ENCODE data around the gene PRDM8.

PRDM8 gene

GRCh38 chr4:80184053-80184824, 13.1 kb upstream of the PRDM8 start:
- no peak for DNase-seq

- DNase-seq: no peak
Observed at GRCh38 chr4:80184825-80185756, 12.2 kb upstream of the PRDM8 start.

GRCh38 chr4:80185787-80186548, 11.3 kb upstream of the PRDM8 start:
- no peak for DNase-seq

GRCh38 chr4:80186676-80187075, 10.6 kb upstream of the PRDM8 start:
- DNase-seq: no peak

DNA sequence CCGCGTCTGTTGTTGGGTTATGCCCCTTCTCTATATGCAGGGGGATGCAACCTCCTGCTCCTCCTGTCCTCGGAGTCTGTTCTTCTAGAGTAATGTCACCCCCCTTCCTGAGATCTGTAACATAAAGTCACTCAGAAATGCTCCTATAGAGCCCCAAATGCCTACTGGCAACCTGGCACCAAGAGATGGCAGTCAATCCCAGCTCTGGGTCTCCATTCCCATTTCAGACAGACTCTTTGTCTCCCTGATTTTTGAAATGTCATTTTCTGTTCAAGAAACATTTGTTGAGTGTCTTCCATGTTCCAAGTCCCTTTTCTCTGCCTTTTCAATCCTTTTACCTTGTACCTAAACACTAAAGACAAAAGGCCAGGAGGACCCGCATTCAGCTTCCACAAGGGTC, 9.6 kb upstream of the PRDM8 start:
- no peak for DNase-seq

GRCh38 chr4:80188457-80188800, 8.9 kb upstream of the PRDM8 start:
- no peak for DNase-seq

DNA sequence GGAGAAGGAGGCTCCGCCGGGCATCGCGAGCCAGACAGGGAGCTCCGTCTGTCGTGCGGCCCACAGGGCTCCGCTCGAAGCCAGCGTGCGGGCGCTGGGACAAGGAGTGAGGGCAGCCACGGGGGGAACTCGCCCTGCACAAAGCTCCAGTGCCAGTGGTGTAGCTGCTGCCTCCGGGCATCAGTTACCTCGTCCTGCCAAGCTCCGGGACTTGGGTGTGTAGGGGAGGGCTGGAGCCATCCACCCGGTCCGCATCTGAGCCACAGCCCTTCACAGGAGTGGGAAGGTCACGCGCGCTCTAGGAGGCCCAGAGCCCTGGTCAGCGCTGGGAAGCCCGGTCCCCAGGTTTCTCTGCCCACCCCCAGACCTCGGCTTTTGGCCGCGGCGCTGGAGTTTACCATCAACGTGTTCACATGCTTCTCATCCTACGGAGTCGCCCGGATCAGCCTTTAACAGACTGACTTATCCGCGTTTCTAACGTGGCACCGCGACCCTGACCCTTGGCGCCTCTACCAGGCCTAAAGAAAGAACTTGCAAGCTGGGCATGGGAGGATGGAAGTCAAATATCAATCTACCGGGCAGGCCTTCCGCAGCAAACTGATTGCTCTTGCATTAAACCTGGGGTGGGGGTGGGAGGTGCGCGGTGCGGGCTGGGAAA, 8.4 kb upstream of the PRDM8 start:
- no peak for DNase-seq

- DNase-seq: no peak
Observed at GRCh38 chr4:80189581-80189955, 7.7 kb upstream of the PRDM8 start.

DNA sequence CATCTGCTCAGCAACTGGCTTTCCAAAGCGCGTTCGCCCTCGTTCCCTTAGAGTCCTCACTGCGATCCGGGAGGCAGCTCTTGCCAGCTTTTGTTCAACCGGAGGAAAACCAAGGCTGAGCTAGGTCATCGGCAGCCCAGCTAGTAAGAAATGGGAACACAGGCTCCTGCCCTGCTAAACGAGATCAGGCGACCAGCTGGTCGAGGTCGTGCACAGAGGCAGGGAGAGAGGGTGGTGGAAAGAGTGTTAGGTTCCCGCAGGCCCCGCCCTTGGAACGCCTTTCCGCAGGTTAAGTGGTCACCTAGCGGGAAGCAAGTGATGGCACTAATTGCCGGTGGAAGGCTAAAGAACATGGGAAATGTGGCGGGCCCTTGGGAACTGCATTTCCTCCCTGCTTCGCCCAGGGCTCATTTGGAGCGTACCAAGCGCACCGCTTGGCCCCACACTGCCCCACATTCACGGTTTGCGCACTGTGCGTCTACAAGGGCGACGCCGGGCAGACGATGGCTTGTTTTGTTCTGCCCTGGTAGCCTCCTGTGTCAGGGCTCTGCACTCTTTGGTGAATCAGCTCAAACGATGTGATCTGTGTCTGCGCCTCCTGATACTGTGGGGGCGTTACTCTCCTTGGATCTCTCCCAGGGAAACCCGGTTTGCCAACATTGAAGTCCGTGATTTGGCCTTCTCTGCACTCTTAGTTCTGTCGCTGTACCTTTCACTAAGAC, 7.2 kb upstream of the PRDM8 start:
- DNase-seq: no peak

GRCh38 chr4:80192252-80192866, 4.9 kb upstream of the PRDM8 start:
- DNase-seq: no peak

GRCh38 chr4:80192937-80193336, 4.4 kb upstream of the PRDM8 start:
- DNase-seq: no peak

DNA sequence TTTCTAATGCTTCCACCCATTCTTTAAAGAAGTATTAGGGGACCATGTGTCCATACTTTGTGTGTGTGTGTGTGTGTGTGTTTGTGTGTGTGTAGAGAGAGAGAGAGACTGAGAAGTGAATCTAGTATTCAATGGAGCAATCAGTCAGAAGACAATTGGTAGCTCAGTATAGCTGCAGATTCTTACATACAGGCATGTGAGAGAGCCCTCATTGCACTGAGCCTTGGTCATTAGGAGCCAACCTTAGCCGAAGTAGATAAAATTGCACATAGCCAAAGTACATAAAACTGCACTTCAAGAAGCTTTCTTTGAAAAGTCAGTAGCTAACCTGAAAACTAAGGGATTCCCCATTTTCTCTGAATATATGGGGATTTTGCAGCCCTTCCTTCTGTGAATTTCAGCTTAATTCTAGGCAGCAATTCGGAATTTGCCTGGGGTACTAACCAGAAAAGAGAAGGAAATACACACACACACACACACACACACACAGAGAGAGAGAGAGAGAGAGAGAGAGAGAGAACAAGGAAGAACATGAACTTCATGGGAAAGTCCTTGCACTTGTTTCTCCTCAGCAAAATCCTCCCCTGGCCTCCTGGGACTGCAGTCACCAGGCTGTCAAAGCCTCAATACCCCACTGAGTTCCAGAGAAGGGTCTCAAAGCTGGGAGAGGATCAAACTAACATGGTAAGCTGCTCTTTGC, 1.7 kb upstream of the PRDM8 start:
- DNase-seq: no peak

DNA sequence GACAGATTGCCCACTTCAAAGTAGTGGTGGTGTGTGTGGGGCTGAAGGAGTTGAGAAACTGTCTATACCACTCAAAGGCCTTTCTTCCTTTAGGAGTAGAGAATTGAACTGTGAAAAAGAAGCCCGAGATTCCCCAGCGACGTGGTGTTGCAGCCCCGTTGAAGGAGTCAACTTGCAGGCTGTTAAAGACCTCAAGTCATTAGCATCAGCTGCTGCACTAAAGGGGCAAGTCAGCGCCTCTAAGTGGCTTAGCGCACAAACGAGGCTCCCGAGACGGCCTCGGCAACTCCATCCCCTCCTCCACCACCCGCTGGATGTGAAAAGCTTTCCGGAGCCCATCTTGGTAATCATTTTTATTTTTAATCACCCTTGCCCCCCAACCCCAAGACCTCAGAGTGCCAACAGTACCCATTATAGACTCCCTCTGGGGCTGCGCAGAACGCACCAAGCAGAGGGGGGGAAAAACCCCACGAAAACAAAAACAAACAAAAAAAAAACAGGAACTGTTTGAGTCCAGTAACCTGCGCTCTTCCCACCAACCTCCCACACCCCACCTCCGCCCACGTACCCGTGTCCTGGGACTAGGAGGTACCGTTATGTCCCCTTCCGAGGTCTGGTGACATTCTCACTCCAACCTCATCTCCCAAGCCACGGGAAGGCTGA, 913 bp upstream of the PRDM8 start:
- DNase-seq: no peak

GRCh38 chr4:80197601-80198440, 518 bp downstream of the PRDM8 start:
- DNase-seq: no peak

DNA sequence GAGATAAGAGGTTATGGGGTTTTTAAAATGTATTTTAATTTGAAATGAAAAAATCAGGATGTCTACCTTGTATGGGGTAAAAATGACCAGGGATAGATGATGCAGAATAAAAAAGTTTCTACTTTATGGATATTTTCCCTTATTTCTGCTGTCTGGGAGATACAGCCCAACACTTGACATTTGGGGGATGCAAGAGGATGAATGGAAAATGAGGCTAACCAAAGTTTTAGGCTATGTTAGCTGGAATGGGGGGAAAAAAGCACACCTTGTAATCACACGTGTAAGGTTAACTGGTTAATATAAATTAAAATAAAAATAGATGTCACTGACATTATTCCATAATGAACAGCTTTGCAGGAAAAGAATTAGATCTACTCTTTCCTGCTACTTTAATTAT, 1.1 kb downstream of the PRDM8 start:
- no peak for DNase-seq

DNA sequence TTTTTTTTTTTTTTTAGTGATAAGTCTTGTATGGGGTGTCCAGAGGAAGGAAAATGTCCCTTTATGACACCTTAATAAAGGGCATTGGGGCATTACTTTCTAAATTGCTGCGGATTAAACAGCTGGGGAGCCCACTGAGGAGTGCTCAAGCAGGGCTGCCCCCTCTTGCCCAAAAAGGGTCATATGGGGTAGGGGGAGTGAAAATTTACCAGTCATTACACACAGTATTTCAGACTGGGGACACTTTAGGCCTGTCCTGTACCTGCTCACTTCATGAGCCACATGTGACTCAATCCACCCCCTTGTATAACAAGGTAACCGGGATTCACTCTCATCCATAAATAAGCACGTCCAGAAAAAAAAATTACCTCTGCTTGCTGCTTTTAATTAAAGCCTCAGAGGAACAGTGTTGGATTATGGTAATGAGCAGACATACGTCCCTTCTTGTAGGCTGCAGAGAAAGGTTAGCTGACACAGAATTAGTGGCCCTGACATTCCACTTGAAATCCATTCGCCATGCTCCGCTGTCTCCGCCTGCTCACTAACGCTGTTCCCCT, 1.8 kb downstream of the PRDM8 start:
- DNase-seq: no peak

- no peak for DNase-seq
Observed at GRCh38 chr4:80199947-80200346, 2.6 kb downstream of the PRDM8 start.

- DNase-seq: no peak
Observed at GRCh38 chr4:80201252-80202151, 4.2 kb downstream of the PRDM8 start.

Measured in SIG-M5 (cell line).